Mucosa of stomach (tissue), 1 donor: Measurements from ENCODE around the gene HCFC1R1.
"Not testable (repeated sequence)": the region's sequence is repeated elsewhere in the genome, so short reads cannot be mapped to it uniquely, and the experiment has no call there.

Experiments
- H3K27me3 ChIP-seq: one replicate; pipeline ENCODE4 v1.7.0; 2013; ENCODE audit warnings: mild to moderate bottlenecking, low read length; ENCODE audit not compliant: control insufficient read depth, insufficient read depth
- H3K36me3 ChIP-seq: one replicate; pipeline ENCODE4 v1.7.0; 2013; ENCODE audit warnings: low read length; ENCODE audit not compliant: control insufficient read depth, insufficient read depth
- H3K4me1 ChIP-seq: one replicate; pipeline ENCODE4 v1.7.0; 2013; ENCODE audit warnings: mild to moderate bottlenecking, low read length; ENCODE audit not compliant: control insufficient read depth, insufficient read depth
- H3K4me3 ChIP-seq: one replicate; pipeline ENCODE4 v1.7.0; 2013; ENCODE audit warnings: low read length
- H3K9ac ChIP-seq: one replicate; pipeline ENCODE4 v1.7.0; 2013; ENCODE audit warnings: mild to moderate bottlenecking, low read length, moderate library complexity
- H3K9me3 ChIP-seq: one replicate; pipeline ENCODE4 v1.7.0; 2013; ENCODE audit warnings: mild to moderate bottlenecking, low read length, moderate library complexity; ENCODE audit not compliant: control insufficient read depth
- donor health status: Pancreatic carcinoma.

HCFC1R1 gene

GRCh38 chr16:3023669-3024478, at the start of gene HCFC1R1, which contains the start of gene THOC6:
TSS of gene HCFC1R1 (minus strand) at chr16:3023942. CDS start at chr16:3023941, 1 bp downstream.
TSS of gene THOC6 (plus strand) at chr16:3024035. CDS start at chr16:3024327, 292 bp downstream.
- Histone ChIP-seq H3K27me3 (no peaks in the 10 kb centered on the region), H3K4me1 (peaks cover 32% of the 10 kb centered on the region), H3K9me3 (no peaks in the 10 kb centered on the region), H3K36me3 (no peaks in the 10 kb centered on the region), H3K4me3 (peak within 1 kb of the TSS; percentile 82), H3K9ac (peak within 1 kb of the TSS; percentile 74)

GRCh38 chr16:3073448-3073847, 49.7 kb upstream of the HCFC1R1 start:
- H3K27me3 ChIP-seq, result no peaks in the 10 kb centered on the region
- no peak overlapping the region for H3K4me3 ChIP-seq
- no peaks in the 10 kb centered on the region for H3K4me1 ChIP-seq
- H3K36me3 ChIP-seq, result no peaks in the 10 kb centered on the region
- no peaks in the 10 kb centered on the region for H3K9me3 ChIP-seq
- H3K9ac ChIP-seq, result no peak overlapping the region

GRCh38 chr16:3072576-3073263, 49.0 kb upstream of the HCFC1R1 start:
- H3K27me3 ChIP-seq, H3K4me3 ChIP-seq, H3K9me3 ChIP-seq, H3K36me3 ChIP-seq, H3K9ac ChIP-seq, H3K4me1 ChIP-seq: not testable (repeated sequence)

GRCh38 chr16:3072148-3072547, 48.4 kb upstream of the HCFC1R1 start:
- H3K9me3 ChIP-seq, H3K36me3 ChIP-seq, H3K4me3 ChIP-seq, H3K9ac ChIP-seq, H3K27me3 ChIP-seq: not testable (repeated sequence)
- peaks cover 12% of the 10 kb centered on the region for H3K4me1 ChIP-seq

- Histone ChIP-seq H3K4me1 (peaks cover 17% of the 10 kb centered on the region), H3K4me3 (no peak overlapping the region), H3K9me3 (no peaks in the 10 kb centered on the region), H3K9ac (no peak overlapping the region), H3K27me3 (no peaks in the 10 kb centered on the region), H3K36me3 (no peaks in the 10 kb centered on the region)
Observed at GRCh38 chr16:3071655-3072054, 47.9 kb upstream of the HCFC1R1 start.

- Histone ChIP-seq H3K4me3 (no peak overlapping the region), H3K9me3 (no peaks in the 10 kb centered on the region), H3K9ac (no peak overlapping the region), H3K36me3 (no peaks in the 10 kb centered on the region), H3K27me3 (no peaks in the 10 kb centered on the region), H3K4me1 (peaks cover 27% of the 10 kb centered on the region)
Observed at GRCh38 chr16:3070608-3071111, 46.9 kb upstream of the HCFC1R1 start.

- not testable (repeated sequence) for H3K4me3 ChIP-seq, H3K27me3 ChIP-seq, H3K9me3 ChIP-seq, H3K36me3 ChIP-seq, H3K9ac ChIP-seq
- H3K4me1 ChIP-seq, result peaks cover 39% of the 10 kb centered on the region
Observed at GRCh38 chr16:3069146-3069545, 45.4 kb upstream of the HCFC1R1 start.

GRCh38 chr16:3068487-3068886, 44.7 kb upstream of the HCFC1R1 start:
- Histone ChIP-seq H3K9me3 (no peaks in the 10 kb centered on the region), H3K4me3 (no peak overlapping the region), H3K27me3 (no peaks in the 10 kb centered on the region), H3K9ac (no peak overlapping the region), H3K36me3 (no peaks in the 10 kb centered on the region), H3K4me1 (peaks cover 39% of the 10 kb centered on the region)

- Histone ChIP-seq H3K9me3 (no peaks in the 10 kb centered on the region), H3K36me3 (no peaks in the 10 kb centered on the region), H3K9ac (peak overlapping the region; percentile 84), H3K4me3 (peak overlapping the region; percentile 43), H3K27me3 (no peaks in the 10 kb centered on the region), H3K4me1 (peaks cover 39% of the 10 kb centered on the region)
Observed at GRCh38 chr16:3066440-3066748, 42.7 kb upstream of the HCFC1R1 start.

- Histone ChIP-seq H3K9ac (peak overlapping the region; percentile 84), H3K9me3 (no peaks in the 10 kb centered on the region), H3K36me3 (no peaks in the 10 kb centered on the region), H3K27me3 (no peaks in the 10 kb centered on the region), H3K4me3 (peak overlapping the region; percentile 43), H3K4me1 (peaks cover 39% of the 10 kb centered on the region)
Observed at GRCh38 chr16:3065742-3066439, 42.1 kb upstream of the HCFC1R1 start.

GRCh38 chr16:3065069-3065741, 41.5 kb upstream of the HCFC1R1 start, which contains the start of gene IL32:
TSS of gene IL32 (plus strand) at chr16:3065640. CDS start at chr16:3065812, 172 bp downstream.
- H3K4me3 ChIP-seq, result peak within 1 kb of the TSS; percentile 43
- H3K27me3 ChIP-seq, result no peaks in the 10 kb centered on the region
- no peaks in the 10 kb centered on the region for H3K9me3 ChIP-seq
- no peaks in the 10 kb centered on the region for H3K36me3 ChIP-seq
- peak within 1 kb of the TSS; percentile 84 for H3K9ac ChIP-seq
- H3K4me1 ChIP-seq, result peaks cover 43% of the 10 kb centered on the region
